ENCODE data around the gene TMEM217. TPM values are rescaled to one million over a fixed set of nuclear protein-coding genes. Genes with fewer than 3 reads are reported as not detected.

The TMEM217 gene
- total RNA-seq, 1 experiment from 2014 or later, result 0.12 TPM

- peak; percentile 90 for DNase-seq (ENCODE audit: low spot score)
Measured at GRCh38 chr6:37169496-37170272, 88.3 kb downstream of the TMEM217 start, which contains the start of gene PIM1. Gene PIM1, plus strand, starts transcription at chr6:37170152. Its CDS starts 424 bp downstream, at chr6:37170576.

DNA sequence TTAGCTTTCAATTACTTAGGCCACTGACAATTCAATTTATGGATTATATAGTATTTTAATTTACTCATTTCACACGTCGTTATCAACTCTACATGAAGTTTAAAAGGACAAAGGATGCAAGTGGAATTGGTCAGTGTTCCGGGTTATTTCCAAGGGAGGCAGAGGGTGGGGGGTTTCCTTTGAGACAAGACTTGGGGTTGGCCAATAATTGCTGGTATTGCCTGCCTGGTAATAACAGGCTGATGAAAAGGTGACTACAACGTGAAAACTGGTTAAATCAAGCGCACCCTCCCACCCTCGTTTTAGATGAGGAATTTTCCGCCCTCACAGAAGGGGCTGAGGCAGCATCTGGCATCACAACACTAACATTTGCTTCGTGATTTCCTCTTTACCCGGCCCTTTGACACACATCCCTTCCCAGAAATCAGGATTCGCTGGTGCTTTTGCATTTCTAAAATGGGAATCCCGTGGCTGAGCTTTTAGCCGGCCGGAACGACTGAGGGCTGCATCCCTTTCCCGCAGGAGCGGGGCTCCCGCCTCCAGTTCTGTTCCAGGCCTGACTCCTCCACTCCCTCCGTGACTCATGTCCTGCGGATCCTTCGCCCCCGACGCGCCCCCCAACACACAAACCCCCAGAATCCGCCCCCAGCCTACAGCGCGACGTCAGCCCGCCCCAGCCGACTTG is 89.0 kb downstream of the TMEM217 start:
- peak; percentile 58 for DNase-seq (ENCODE audit: low spot score)

GRCh38 chr6:37168163-37168758 is 89.7 kb downstream of the TMEM217 start:
- no peak for DNase-seq (ENCODE audit: low spot score)

GRCh38 chr6:37162740-37163139 is 95.2 kb downstream of the TMEM217 start:
- no peak for DNase-seq (ENCODE audit: low spot score)

Other genes with a start within 250 kb of the TMEM217 start
- 10.6 and 20.7 TPM in 2 replicates for gene PIM1, start 88.0 kb downstream of the TMEM217 start, total RNA-seq (2014; rRNA removed; shearing (Covaris generic))
- gene TBC1D22B, start 372 bp downstream of the TMEM217 start, total RNA-seq (2014; rRNA removed; shearing (Covaris generic)), result 3.4 and 4.2 TPM in 2 replicates
- gene RNF8, start 95.8 kb upstream of the TMEM217 start, total RNA-seq (2014; rRNA removed; shearing (Covaris generic)), result 35.7 and 40.2 TPM in 2 replicates
- gene CMTR1, start 175.1 kb upstream of the TMEM217 start, total RNA-seq (2014; rRNA removed; shearing (Covaris generic)), result 24.1 and 26.3 TPM in 2 replicates
- gene CCDC167, start 241.7 kb upstream of the TMEM217 start, total RNA-seq (2014; rRNA removed; shearing (Covaris generic)), result 53.8 and 96.5 TPM in 2 replicates